Astrocyte of the cerebellum (primary cell): ENCODE results near the gene GSPT1.
A peak's percentile ranks its signal among the peaks of the same experiment; 100 is the strongest.

Experiments used
- DNase-seq: peaks from one replicate; pipeline ENCODE4 v3.0.0-alpha.2; 2011; ENCODE audit warnings: low read depth
- H3K4me3 ChIP-seq: 2 replicates; pipeline ENCODE4 v1.5.1; 2011; ENCODE audit warnings: mild to moderate bottlenecking, low read depth, low read length, moderate library complexity
- in situ Hi-C: cut with HindIII; loops from 2 replicates; pipeline ENCODE4 v1.10.0; 2017; ENCODE audit warnings: low sequenced_read_pairs
- TF ChIP-seq, protein P1 (sequence below): IDR thresholded peaks from 2 replicates; pipeline ENCODE4 v1.5.1; 2012; ENCODE audit warnings: low read length, low read depth, moderate library complexity, mild to moderate bottlenecking; ENCODE audit errors: missing control alignments

Gene GSPT1

GRCh38 chr16:11857161-11857560 is 58.6 kb downstream of the GSPT1 start:
- in situ Hi-C loops = no loop called here
- TF ChIP-seq, protein P1, sequence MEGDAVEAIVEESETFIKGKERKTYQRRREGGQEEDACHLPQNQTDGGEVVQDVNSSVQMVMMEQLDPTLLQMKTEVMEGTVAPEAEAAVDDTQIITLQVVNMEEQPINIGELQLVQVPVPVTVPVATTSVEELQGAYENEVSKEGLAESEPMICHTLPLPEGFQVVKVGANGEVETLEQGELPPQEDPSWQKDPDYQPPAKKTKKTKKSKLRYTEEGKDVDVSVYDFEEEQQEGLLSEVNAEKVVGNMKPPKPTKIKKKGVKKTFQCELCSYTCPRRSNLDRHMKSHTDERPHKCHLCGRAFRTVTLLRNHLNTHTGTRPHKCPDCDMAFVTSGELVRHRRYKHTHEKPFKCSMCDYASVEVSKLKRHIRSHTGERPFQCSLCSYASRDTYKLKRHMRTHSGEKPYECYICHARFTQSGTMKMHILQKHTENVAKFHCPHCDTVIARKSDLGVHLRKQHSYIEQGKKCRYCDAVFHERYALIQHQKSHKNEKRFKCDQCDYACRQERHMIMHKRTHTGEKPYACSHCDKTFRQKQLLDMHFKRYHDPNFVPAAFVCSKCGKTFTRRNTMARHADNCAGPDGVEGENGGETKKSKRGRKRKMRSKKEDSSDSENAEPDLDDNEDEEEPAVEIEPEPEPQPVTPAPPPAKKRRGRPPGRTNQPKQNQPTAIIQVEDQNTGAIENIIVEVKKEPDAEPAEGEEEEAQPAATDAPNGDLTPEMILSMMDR = no peak

DNA sequence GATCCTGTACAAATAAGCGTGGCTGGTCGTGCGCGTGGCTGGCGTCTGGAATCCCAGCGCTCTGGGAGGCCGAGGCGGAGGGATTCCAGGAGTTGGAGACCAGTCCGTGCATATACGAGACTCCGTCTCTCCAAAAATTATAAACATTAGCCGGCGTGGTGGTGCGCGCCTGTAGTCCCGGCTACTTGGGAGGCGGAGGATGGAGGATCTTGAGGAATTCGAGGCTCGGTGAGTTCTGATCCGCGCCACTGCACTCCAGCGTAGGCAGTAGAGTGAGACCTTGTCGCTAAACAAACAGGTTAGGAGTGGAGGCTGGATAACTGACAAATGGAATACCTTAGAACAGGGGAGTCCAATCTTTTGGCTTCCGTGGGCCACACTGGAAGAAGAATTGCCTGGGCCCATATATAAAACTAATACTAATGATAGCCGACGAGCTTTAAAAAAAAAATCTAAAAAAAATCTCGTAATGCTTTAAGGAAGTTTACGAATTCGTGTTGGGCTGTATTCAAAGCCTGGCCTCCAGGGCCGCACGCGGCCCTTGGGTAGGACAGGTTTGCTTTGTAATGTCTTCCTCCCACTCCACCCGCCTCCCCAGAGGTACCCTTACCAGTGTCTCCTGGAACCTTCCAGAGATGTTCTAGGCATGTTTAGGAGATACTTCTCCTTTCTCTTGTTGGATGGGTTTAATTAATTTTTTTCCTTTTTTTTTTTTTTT is 63.5 kb downstream of the GSPT1 start:
- in situ Hi-C loops = no loop called here
- DNase-seq = no peak
- TF ChIP-seq, protein P1 = no peak
- peak overlapping the region; percentile 98 for H3K4me3 ChIP-seq

More at GRCh38 chr16:11857161-11857560, 58.6 kb downstream of the GSPT1 start:
- no peak overlapping the region for H3K4me3 ChIP-seq
- DNase-seq = no peak

GRCh38 chr16:11851294-11852091 is 64.3 kb downstream of the GSPT1 start, which contains the start of gene RSL1D1:
Gene RSL1D1 (minus strand): TSS chr16:11851542. CDS start chr16:11851512, 30 bp downstream.
- TF ChIP-seq, protein P1 = no peak
- H3K4me3 ChIP-seq = peak within 1 kb of the TSS; percentile 98
- DNase-seq = peak; percentile 82
- in situ Hi-C loops = no loop called here

DNA sequence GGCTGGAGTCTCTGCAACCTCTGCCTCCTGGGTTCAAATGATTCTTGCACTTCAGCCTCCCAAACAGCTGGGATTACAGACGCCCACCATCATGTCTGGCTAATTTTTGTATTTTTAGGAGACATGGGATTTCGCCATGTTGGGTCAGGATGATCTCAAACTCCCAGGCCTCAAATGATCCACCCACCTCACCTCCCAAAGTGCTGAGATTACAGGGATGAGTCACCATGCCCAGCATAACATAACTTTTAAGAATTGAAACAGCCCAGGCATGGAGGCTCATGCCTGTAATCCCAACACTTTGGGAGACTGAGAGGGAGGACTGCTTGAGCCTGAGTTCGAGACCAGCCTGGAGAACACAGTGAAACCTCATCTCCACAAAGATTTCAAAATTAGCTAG is 66.9 kb downstream of the GSPT1 start:
- TF ChIP-seq, protein P1 = no peak
- in situ Hi-C loops = no loop called here
- no peak overlapping the region for H3K4me3 ChIP-seq
- DNase-seq = no peak

DNA sequence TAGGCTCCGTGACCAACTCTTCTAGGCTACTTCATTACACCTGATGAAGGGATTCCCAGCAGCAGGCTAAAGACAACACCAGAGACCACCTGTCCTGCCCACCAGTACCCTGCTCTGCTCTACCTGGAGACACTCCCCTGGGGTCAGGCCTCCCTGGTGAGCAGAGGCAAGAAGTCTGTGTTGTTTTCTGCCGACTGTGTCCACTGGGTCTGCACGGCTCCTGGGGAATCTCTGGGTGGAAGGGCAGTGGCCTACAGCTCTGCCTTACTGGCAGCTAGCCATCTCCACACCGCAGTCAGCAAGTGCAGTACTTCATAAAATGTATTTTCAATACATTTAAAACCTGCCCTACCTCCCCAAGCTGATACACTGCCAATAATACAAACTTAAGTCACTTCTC is 71.3 kb downstream of the GSPT1 start:
- in situ Hi-C loops = no loop called here
- TF ChIP-seq, protein P1 = no peak
- no peak overlapping the region for H3K4me3 ChIP-seq
- DNase-seq = no peak

DNA sequence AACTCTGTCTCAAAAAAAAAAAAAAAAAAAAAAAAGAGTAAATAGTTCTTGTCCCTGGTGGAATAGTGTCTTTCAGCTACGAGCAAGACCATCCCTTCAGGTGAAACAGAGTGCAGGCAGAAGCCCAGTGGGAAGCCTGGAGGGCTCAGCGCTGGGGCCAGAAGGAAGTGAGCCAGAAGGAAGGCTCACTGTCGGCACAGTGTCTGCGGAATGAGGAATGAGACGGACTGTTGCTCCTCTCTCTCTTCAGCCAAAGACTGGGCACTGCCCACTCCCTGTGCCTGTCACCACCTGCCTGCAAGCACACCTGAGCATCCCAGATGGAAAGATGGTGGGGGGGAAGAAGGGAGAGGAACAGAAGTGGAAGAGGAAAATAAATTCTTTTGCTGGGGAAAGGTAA is 71.9 kb downstream of the GSPT1 start:
- no peak for DNase-seq
- H3K4me3 ChIP-seq = no peak overlapping the region
- in situ Hi-C loops = no loop called here
- TF ChIP-seq, protein P1 = no peak
